Panc1 (cell line): ENCODE measurements around the gene COL6A1.

Experiments
- CTCF ChIP-seq: fragments of 450-650 bp; IDR thresholded peaks from 2 replicates; pipeline ENCODE4 v1.5.1; 2017; ENCODE audit warnings: mild to moderate bottlenecking
- POLR2AphosphoS5 ChIP-seq: IDR thresholded peaks from 2 replicates; pipeline ENCODE4 v1.6.1; 2012; ENCODE audit warnings: mild to moderate bottlenecking, low read depth, low read length, moderate library complexity
- REST ChIP-seq, 2 experiments: IDR thresholded peaks; 2 replicates each; pipeline ENCODE4 v1.6.1; 2011 to 2012; ENCODE audit warnings: low read depth in 2 of 2, control low read depth in 1 of 2, low read length in 1 of 2, mild to moderate bottlenecking in 1 of 2, moderate library complexity in 1 of 2; ENCODE audit not compliant: insufficient read depth in 1 of 2
- SIN3A ChIP-seq: IDR thresholded peaks from 2 replicates; pipeline ENCODE4 v1.6.1; 2012; ENCODE audit warnings: low read depth, mild to moderate bottlenecking, low read length, moderate library complexity, borderline replicate concordance; ENCODE audit not compliant: insufficient read depth
- TCF7L2 ChIP-seq: IDR thresholded peaks from 2 replicates; pipeline ENCODE4 v1.6.1; 2011; ENCODE audit warnings: mild to moderate bottlenecking, low read depth, low read length, inconsistent platforms

- TF ChIP-seq CTCF (no peak), POLR2AphosphoS5 (no peak), TCF7L2 (no peak), REST (IDR thresholded peaks at IDR 0.05; ENCODE audit: insufficient read depth in 1 of 2, low read depth in 2 of 2, low read length in 1 of 2) (no peak), SIN3A (no peak)
Observed at GRCh38 chr21:45959779-45960390, 21.7 kb upstream of the COL6A1 start.
